ENCODE data around the gene ARMC2. TPM values are rescaled to one million over a fixed set of nuclear protein-coding genes. Genes with fewer than 3 reads are reported as not detected.
"Not testable (repeated sequence)": the region's sequence is repeated elsewhere in the genome, so short reads cannot be mapped to it uniquely, and the experiment has no call there.

The ARMC2 gene
- total and polyA plus RNA-seq, 4 donors = 5.3 to 20.7 (median 8.9) TPM

DNA sequence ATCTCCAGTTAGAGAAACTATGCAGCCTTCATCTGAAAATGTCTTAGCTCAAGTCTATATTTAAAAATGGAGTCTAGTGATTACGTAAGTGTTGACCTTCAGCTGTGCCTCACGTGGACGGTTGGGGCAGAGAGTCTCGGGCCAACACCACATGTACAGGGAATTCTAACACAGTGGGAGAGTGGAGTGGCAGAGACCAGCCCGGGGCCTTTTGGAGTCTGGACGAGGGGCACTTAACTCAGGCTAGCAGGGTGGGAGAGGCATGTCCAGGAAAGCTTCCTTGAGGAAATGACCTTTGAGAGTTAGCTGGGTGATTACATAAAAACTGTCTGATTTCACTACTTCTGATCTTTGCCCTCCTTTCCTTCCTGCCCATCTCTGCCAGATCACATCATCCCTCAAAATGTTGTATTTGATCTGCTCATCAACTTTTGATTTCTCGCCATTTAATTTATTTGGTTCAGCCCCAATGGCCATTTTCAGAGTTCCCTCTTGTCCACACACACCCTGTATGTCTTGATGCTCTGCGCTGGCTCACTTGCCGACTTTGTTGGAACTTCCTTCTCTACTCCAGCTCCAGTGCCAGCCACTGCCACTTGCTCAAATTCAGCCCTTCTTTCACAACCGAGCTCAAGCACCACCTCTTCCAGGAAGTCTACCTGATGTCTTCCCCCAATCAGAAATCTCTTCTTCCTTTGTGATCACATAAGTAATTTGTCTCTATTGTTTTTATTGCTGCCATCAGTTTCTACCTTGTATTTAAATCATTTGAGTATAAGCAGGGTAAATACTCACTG, 2.6 kb downstream of the ARMC2 start:
- no peaks in the 10 kb centered on the region for H3K27me3 ChIP-seq (ENCODE audit: control insufficient read depth in 1 of 2, insufficient read depth in 2 of 2, low read length in 1 of 2)
- peak in 1 of 2 donors; percentile 61 for DNase-seq
- no peaks in the 10 kb centered on the region for H3K36me3 ChIP-seq (ENCODE audit: control insufficient read depth in 1 of 2, insufficient read depth in 2 of 2, low read length in 1 of 2)
- no peak overlapping the region for H3K27ac ChIP-seq (ENCODE audit: low read depth in 1 of 2, low read length in 2 of 2)
- H3K9me3 ChIP-seq (ENCODE audit: control insufficient read depth, low read length) = no peaks in the 10 kb centered on the region
- WGBS, 2 donors = 66 to 70% methylated on average over 10 of the region's 10 CpGs
- H3K4me3 ChIP-seq (ENCODE audit: low read length in 2 of 2) = no peak overlapping the region
- H3K4me1 ChIP-seq (ENCODE audit: control insufficient read depth in 1 of 2, insufficient read depth in 2 of 2, low read length in 2 of 2) = no peaks in the 10 kb centered on the region
- intact Hi-C loops (cut with DNase I) = no loop called here
- ATAC-seq (ENCODE audit: low FRiP score) = no peak

DNA sequence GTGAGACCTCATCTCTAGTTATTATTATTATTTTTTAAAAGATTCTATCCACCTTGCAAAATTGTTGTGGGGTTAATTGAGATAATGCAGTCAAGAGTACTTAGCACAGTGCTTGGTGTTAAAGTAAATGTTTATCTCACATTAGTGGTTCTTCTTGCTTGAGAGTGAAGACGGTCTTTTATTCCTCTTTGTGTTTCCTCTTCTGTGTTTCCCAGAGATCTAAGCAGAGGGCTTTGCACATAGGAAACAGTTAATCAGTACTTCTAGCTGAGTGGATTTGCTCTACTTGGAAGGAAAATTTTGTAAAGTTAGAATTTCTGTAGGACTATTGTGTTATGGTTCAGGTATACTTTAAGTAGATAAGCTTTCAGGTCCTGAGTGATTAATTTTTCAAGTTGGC, 3.5 kb downstream of the ARMC2 start:
- Histone ChIP-seq H3K36me3 (ENCODE audit: control insufficient read depth in 1 of 2, insufficient read depth in 2 of 2, low read length in 1 of 2) (peaks cover 0 to 4% of the 10 kb centered on the region in 2 donors), H3K27me3 (ENCODE audit: control insufficient read depth in 1 of 2, insufficient read depth in 2 of 2, low read length in 1 of 2) (no peaks in the 10 kb centered on the region), H3K27ac (ENCODE audit: low read depth in 1 of 2, low read length in 2 of 2) (no peak overlapping the region), H3K4me1 (ENCODE audit: control insufficient read depth in 1 of 2, insufficient read depth in 2 of 2, low read length in 2 of 2) (no peaks in the 10 kb centered on the region), H3K4me3 (ENCODE audit: low read length in 2 of 2) (no peak overlapping the region), H3K9me3 (ENCODE audit: control insufficient read depth, low read length) (peaks cover 3% of the 10 kb centered on the region)
- 95 to 100% methylated on average over 1 of the region's 1 CpG for WGBS, 2 donors
- DNase-seq (no peak), ATAC-seq (ENCODE audit: low FRiP score) (no peak)
- intact Hi-C loops (cut with DNase I) = no loop called here

GRCh38 chr6:108853077-108853476, 4.9 kb downstream of the ARMC2 start:
- no peaks in the 10 kb centered on the region for H3K4me1 ChIP-seq (ENCODE audit: control insufficient read depth in 1 of 2, insufficient read depth in 2 of 2, low read length in 2 of 2)
- no peak for ATAC-seq (ENCODE audit: low FRiP score)
- peaks cover 0 to 4% of the 10 kb centered on the region in 2 donors for H3K36me3 ChIP-seq (ENCODE audit: control insufficient read depth in 1 of 2, insufficient read depth in 2 of 2, low read length in 1 of 2)
- intact Hi-C loops (cut with DNase I) = no loop called here
- H3K27ac ChIP-seq (ENCODE audit: low read depth in 1 of 2, low read length in 2 of 2) = no peak overlapping the region
- H3K27me3 ChIP-seq (ENCODE audit: control insufficient read depth in 1 of 2, insufficient read depth in 2 of 2, low read length in 1 of 2) = no peaks in the 10 kb centered on the region
- DNase-seq = no peak
- H3K4me3 ChIP-seq (ENCODE audit: low read length in 2 of 2) = no peak overlapping the region
- peaks cover 3% of the 10 kb centered on the region for H3K9me3 ChIP-seq (ENCODE audit: control insufficient read depth, low read length)

DNA sequence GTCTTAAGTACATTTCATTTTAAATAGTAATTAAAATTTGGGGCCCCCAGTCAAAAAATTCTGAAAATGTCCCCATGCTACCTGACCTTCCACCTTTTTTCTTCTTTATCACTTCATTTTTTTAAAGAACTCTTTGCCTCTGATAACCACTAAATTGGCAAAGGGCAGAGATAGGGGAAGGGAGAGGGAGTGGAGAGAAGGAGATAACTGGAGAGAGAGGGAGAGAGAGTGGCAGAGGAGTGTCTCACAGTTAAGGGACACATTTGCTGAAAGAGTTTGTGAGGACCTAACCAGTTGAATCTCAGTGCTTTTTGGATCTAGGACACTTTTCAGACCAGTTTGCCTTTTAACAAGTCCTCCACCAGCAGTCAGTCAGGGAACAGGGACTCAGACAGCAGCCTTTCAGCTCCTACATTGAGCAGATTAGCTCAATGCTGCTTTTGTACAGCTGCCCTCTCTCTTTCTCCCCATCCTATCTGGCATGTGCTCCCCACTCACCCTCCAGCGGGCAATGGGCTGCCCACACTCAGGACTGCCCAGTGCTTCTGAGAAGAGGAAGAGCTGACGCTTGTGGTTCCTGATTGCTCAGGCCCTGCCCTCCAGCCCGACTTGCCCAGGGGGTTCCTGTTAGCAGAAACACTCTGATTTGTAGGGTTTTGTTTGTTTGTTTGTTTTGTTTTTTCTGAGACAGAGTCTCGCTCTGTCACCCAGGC, 14.4 kb downstream of the ARMC2 start:
- peak; percentile 57 for ATAC-seq (ENCODE audit: low FRiP score)
- Histone ChIP-seq H3K9me3 (ENCODE audit: control insufficient read depth, low read length) (no peaks in the 10 kb centered on the region), H3K4me1 (ENCODE audit: control insufficient read depth in 1 of 2, insufficient read depth in 2 of 2, low read length in 2 of 2) (no peaks in the 10 kb centered on the region), H3K27me3 (ENCODE audit: control insufficient read depth in 1 of 2, insufficient read depth in 2 of 2, low read length in 1 of 2) (no peaks in the 10 kb centered on the region), H3K4me3 (ENCODE audit: low read length in 2 of 2) (no peak overlapping the region), H3K27ac (ENCODE audit: low read depth in 1 of 2, low read length in 2 of 2) (no peak overlapping the region), H3K36me3 (ENCODE audit: control insufficient read depth in 1 of 2, insufficient read depth in 2 of 2, low read length in 1 of 2) (peaks cover 2 to 5% of the 10 kb centered on the region in 2 donors)
- 92 to 93% methylated on average over 4 of the region's 4 CpGs for WGBS, 2 donors
- peak; percentile 75 to 82 for DNase-seq
- intact Hi-C loops (cut with DNase I) = no loop called here

DNA sequence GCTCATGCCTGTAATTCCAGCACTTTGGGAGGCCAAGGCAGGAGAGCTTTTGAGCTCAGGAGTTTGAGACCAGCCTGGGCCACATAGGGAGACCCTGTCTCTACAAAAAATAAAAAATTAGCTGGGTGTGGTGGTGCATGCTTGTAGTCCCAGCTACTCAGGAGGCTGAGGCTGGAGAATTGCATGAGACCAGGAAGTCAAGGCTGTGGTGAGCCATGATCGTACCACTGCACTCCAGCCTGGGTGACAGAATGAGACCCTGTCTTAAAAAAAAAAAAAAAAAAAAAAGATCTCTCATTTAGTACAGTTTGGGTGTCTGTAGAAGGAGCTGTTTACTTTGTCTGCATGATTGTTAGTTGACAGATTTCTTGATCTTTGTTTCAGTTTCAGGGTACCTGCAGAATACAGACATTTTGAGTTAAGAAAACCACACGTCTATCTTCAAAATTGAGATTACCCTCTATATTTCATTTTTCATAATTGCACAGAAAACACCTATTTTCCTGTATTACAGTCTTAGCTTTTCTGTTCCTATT, 17.6 kb downstream of the ARMC2 start:
- H3K4me3 ChIP-seq (ENCODE audit: low read length in 2 of 2); H3K27ac ChIP-seq (ENCODE audit: low read depth in 1 of 2, low read length in 2 of 2); DNase-seq; ATAC-seq (ENCODE audit: low FRiP score); H3K36me3 ChIP-seq (ENCODE audit: control insufficient read depth in 1 of 2, insufficient read depth in 2 of 2, low read length in 1 of 2); H3K27me3 ChIP-seq (ENCODE audit: control insufficient read depth in 1 of 2, insufficient read depth in 2 of 2, low read length in 1 of 2); H3K4me1 ChIP-seq (ENCODE audit: control insufficient read depth in 1 of 2, insufficient read depth in 2 of 2, low read length in 2 of 2); H3K9me3 ChIP-seq (ENCODE audit: control insufficient read depth, low read length); intact Hi-C loops (cut with DNase I): not testable (repeated sequence)
- WGBS, 2 donors = 88 to 93% methylated on average over 2 of the region's 2 CpGs

DNA sequence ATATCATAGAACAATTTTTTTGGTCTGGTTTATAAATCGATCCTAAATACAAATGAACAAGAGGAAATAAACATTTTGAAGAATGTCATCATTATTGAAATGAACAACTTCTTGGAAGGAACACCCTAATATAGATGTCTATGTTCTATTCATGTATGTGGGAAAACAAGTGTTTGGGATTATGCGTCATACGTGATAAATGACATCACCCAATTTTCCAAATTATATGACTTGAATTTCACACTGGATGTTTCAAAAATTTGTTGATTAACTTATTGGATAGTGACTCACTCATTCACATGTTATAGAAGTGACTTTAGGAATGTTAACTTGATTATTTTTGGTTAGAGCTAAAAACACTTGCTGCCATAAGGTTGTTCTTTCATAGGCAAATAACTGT, 18.6 kb downstream of the ARMC2 start:
- H3K36me3 ChIP-seq (ENCODE audit: control insufficient read depth in 1 of 2, insufficient read depth in 2 of 2, low read length in 1 of 2) = peaks cover 0 to 2% of the 10 kb centered on the region in 2 donors
- 94 to 98% methylated on average over 3 of the region's 3 CpGs for WGBS, 2 donors
- no peak overlapping the region for H3K4me3 ChIP-seq (ENCODE audit: low read length in 2 of 2)
- DNase-seq (no peak), ATAC-seq (ENCODE audit: low FRiP score) (no peak)
- no peak overlapping the region for H3K27ac ChIP-seq (ENCODE audit: low read depth in 1 of 2, low read length in 2 of 2)
- H3K4me1 ChIP-seq (ENCODE audit: control insufficient read depth in 1 of 2, insufficient read depth in 2 of 2, low read length in 2 of 2) = no peaks in the 10 kb centered on the region
- no peaks in the 10 kb centered on the region for H3K27me3 ChIP-seq (ENCODE audit: control insufficient read depth in 1 of 2, insufficient read depth in 2 of 2, low read length in 1 of 2)
- no peaks in the 10 kb centered on the region for H3K9me3 ChIP-seq (ENCODE audit: control insufficient read depth, low read length)
- intact Hi-C loops (cut with DNase I) = no loop called here

DNA sequence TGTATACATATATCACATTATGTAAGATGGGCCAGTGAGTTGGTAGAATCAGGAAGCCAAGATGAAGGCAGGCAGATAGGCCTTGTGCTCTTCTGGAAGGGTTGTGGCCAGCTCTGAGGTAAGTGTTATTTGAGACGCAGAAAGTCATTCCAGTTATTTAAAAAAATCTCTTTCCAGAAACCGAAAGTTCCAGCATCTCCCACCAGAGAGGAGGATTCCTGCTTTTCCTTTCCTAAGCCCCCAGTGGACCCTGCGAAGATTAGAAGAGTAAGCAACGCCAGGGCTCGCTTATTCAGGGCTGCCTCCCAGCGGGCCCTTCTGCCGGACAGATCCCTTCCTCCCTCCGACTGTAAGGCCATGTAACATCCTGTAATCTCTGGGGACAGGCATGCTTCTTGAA, 20.4 kb downstream of the ARMC2 start:
- ATAC-seq (ENCODE audit: low FRiP score) (peak; percentile 35), DNase-seq (no peak)
- intact Hi-C loops (cut with DNase I) = no loop called here
- no peak overlapping the region for H3K27ac ChIP-seq (ENCODE audit: low read depth in 1 of 2, low read length in 2 of 2)
- no peaks in the 10 kb centered on the region for H3K27me3 ChIP-seq (ENCODE audit: control insufficient read depth in 1 of 2, insufficient read depth in 2 of 2, low read length in 1 of 2)
- 87 to 91% methylated on average over 8 of the region's 8 CpGs for WGBS, 2 donors
- H3K36me3 ChIP-seq (ENCODE audit: control insufficient read depth in 1 of 2, insufficient read depth in 2 of 2, low read length in 1 of 2) = peaks cover 0 to 2% of the 10 kb centered on the region in 2 donors
- H3K4me1 ChIP-seq (ENCODE audit: control insufficient read depth in 1 of 2, insufficient read depth in 2 of 2, low read length in 2 of 2) = no peaks in the 10 kb centered on the region
- no peaks in the 10 kb centered on the region for H3K9me3 ChIP-seq (ENCODE audit: control insufficient read depth, low read length)
- no peak overlapping the region for H3K4me3 ChIP-seq (ENCODE audit: low read length in 2 of 2)

DNA sequence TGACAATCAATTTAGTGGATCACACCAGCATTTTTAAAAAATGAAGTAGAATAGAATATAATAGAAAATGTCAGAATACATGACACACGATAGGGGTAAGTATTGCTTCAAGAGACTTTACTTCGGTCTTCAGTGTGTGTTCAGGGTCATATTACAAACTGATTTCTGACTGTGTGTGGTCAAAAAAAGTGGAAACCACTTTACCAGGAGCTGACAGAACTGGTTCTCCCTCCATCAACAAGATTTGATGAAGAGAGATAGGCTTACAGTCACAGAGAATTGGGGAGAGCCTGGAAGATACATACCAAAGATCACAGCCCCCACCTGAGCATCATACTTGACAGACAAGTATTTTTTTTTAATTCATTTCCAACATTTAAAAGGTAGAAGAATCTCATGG, 21.7 kb downstream of the ARMC2 start:
- WGBS, 2 donors = 96% methylated on average over 2 of the region's 2 CpGs
- DNase-seq (no peak), ATAC-seq (ENCODE audit: low FRiP score) (no peak)
- no peaks in the 10 kb centered on the region for H3K27me3 ChIP-seq (ENCODE audit: control insufficient read depth in 1 of 2, insufficient read depth in 2 of 2, low read length in 1 of 2)
- H3K36me3 ChIP-seq (ENCODE audit: control insufficient read depth in 1 of 2, insufficient read depth in 2 of 2, low read length in 1 of 2) = peaks cover 0 to 2% of the 10 kb centered on the region in 2 donors
- intact Hi-C loops (cut with DNase I) = no loop called here
- H3K9me3 ChIP-seq (ENCODE audit: control insufficient read depth, low read length) = no peaks in the 10 kb centered on the region
- H3K4me3 ChIP-seq (ENCODE audit: low read length in 2 of 2) = no peak overlapping the region
- no peak overlapping the region for H3K27ac ChIP-seq (ENCODE audit: low read depth in 1 of 2, low read length in 2 of 2)
- no peaks in the 10 kb centered on the region for H3K4me1 ChIP-seq (ENCODE audit: control insufficient read depth in 1 of 2, insufficient read depth in 2 of 2, low read length in 2 of 2)

- Histone ChIP-seq H3K36me3 (ENCODE audit: control insufficient read depth in 1 of 2, insufficient read depth in 2 of 2, low read length in 1 of 2) (peaks cover 0 to 2% of the 10 kb centered on the region in 2 donors), H3K27ac (ENCODE audit: low read depth in 1 of 2, low read length in 2 of 2) (no peak overlapping the region), H3K27me3 (ENCODE audit: control insufficient read depth in 1 of 2, insufficient read depth in 2 of 2, low read length in 1 of 2) (no peaks in the 10 kb centered on the region), H3K9me3 (ENCODE audit: control insufficient read depth, low read length) (no peaks in the 10 kb centered on the region), H3K4me1 (ENCODE audit: control insufficient read depth in 1 of 2, insufficient read depth in 2 of 2, low read length in 2 of 2) (no peaks in the 10 kb centered on the region), H3K4me3 (ENCODE audit: low read length in 2 of 2) (no peak overlapping the region)
- WGBS, 2 donors = 97 to 99% methylated on average over 2 of the region's 2 CpGs
- DNase-seq (no peak), ATAC-seq (ENCODE audit: low FRiP score) (no peak)
- intact Hi-C loops (cut with DNase I) = no loop called here
Measured at GRCh38 chr6:108870357-108870756, 22.1 kb downstream of the ARMC2 start.
